GM18526 (cell line): ENCODE data around the gene ADAMTSL1.

Source experiments
- POLR2A ChIP-seq: IDR thresholded peaks from 3 replicates; pipeline ENCODE4 v1.6.1; 2011; ENCODE audit not compliant: insufficient read length; ENCODE audit errors: extremely low read depth

Gene ADAMTSL1

GRCh38 chr9:18485714-18486113, 11.8 kb downstream of the ADAMTSL1 start:
- no peak for TF ChIP-seq POLR2A

GRCh38 chr9:18487611-18488010, 13.7 kb downstream of the ADAMTSL1 start:
- TF ChIP-seq POLR2A = no peak

GRCh38 chr9:18488886-18489285, 14.9 kb downstream of the ADAMTSL1 start:
- no peak for TF ChIP-seq POLR2A

GRCh38 chr9:18489861-18490260, 15.9 kb downstream of the ADAMTSL1 start:
- no peak for TF ChIP-seq POLR2A

DNA sequence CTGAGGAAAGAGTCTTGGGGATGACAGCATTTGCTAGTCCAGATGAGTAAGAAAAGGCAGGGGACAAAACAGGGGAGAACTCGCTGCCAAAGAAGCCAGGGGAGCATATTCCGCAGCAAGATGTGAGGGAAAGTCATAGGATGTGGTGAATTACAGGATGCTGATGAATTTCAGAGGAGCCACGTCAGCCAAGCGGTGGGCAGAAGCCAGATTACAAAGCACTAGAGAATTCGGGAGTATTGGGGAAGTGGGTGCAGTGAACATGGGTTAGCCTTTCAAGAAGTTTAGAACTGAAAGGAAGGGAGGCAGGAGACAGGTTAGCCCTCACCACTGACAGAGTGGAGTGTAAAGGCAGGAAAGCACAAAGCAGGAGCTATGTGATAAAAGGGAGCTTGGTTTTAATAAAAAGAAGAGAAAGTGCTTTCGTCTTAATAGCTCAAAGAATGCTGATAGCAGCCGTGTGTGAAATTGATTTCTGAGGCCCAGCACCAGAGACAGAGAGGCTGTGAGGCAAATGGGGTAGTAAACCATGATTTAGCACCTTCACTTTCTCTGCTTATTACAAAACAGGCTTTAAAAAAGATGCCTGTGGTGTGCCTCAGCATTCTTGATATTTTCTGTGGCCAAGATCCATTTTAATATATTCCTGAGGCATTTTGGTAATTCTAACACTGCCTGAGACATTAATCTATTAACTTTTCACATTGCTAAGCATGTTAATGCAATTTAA, 16.9 kb downstream of the ADAMTSL1 start:
- TF ChIP-seq POLR2A = no peak

DNA sequence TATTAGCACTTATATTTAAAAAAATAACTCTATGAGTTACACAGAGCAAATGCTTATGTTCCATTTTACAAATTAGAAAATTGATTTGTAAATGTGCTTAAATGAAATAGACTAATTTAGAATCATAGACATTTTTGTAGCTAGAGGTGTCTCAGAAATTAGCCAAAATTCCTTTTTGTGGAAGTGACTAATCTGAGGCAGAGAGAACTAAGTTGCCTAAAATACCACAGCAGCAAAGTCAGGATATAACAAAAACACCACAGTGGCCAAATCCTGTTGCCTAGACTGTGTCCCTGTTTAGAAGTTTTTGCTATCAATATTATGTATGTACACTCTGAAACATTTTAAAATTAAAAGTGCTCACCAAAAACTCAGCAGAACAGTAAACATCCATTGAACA, 18.7 kb downstream of the ADAMTSL1 start:
- TF ChIP-seq POLR2A = no peak

DNA sequence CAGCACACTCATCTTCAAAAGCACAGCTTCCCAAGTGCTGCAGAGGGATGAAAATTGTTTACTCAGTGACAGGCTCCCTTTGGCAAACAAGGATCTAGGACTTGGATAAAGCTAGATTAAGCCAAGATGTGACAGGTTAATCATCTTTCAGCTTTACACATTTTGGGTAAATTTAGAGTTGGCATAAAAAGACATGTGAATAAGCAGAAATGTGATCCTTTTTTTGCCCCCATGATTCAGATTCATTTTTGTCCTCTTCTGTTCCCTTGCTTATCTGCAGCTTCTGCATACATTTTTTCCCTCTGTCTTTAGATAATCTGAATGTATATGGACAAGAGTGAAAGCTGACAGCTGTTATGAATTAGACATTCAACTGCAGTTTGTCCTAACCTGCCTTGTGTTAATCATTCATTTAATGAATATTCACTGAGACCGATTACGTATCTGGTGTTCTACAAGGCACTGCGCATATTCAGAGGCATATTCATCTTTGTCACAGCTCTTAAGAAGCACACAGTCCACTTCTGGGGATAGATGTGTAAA, 19.6 kb downstream of the ADAMTSL1 start:
- no peak for TF ChIP-seq POLR2A

GRCh38 chr9:18495065-18495464, 21.1 kb downstream of the ADAMTSL1 start:
- TF ChIP-seq POLR2A = no peak

GRCh38 chr9:18496256-18497000, 22.5 kb downstream of the ADAMTSL1 start:
- no peak for TF ChIP-seq POLR2A

DNA sequence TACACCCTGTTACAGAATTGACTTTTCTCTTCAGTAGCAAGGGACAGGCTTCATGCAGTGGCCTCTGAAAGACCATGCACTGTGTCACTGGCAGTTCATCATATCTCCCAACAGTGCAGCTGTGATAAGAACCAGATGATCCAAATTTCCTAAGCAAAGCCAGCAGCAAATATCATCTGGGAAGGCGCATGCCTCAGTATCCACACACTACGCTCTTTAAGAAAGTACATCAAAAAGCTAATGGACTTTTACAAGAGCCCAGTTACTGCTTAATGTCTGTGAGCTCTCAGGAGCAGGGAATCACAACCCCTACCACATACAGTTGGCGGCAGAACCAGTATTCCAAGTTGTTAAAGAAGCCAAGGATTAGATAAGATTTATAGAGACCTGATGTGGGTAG, 25.1 kb downstream of the ADAMTSL1 start:
- no peak for TF ChIP-seq POLR2A

DNA sequence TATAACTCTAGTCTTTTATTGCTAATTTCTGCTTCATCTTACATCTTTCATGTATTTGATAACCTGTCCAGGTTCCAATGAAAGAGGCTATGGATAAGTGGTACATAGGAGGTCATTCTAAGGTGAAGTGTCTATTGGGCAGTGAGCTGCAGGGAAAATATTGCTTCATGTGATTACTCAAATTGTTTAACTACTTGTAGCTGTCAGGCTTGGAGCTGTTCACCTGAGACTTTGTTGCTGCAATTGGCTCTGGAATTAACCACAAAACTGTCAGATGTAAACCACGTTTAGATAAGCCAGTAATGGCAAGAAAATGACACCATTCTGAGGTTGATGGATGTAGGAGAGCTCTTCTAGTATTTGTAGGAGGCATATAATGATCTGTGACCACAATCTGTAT, 26.0 kb downstream of the ADAMTSL1 start:
- TF ChIP-seq POLR2A = no peak

DNA sequence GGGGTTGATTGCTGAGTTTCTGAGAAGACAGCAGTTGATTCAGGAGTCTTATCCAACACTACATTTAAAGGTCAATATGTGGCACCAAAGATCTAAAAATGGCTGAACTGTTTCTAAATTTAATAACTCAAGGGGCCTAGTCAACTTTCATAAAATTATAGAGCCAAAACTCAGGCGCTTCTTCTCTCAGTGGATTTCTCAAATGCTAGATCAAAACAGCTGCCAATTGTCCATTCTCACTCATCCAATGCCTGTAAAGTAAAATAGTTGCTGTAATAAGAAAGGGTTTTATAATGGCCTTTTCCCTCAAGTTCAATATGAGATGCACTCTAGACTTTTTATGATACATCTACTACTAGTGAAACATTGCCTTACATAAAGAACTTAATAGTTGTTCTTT, 26.5 kb downstream of the ADAMTSL1 start:
- no peak for TF ChIP-seq POLR2A

- no peak for TF ChIP-seq POLR2A
These were observed 28.0 kb downstream of the ADAMTSL1 start for GRCh38 chr9:18501949-18502348.

- no peak for TF ChIP-seq POLR2A
These were observed 28.6 kb downstream of the ADAMTSL1 start for GRCh38 chr9:18502546-18502945.

DNA sequence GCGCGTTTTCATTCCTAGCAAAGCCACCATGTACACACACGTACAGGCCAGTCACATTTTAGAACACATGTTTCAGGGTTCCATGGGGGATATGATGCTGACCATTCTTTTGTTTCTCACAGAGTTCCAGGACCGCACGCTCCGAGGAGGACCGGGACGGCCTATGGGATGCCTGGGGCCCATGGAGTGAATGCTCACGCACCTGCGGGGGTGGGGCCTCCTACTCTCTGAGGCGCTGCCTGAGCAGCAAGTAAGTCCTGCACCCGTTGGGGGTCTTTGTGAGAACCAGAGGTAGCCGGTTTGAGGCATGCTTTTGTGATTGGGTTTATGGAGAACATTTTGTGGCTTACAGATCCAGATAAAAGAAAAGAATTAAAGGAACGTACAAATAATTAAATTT, 30.8 kb downstream of the ADAMTSL1 start:
- no peak for TF ChIP-seq POLR2A

- TF ChIP-seq POLR2A = no peak
These were observed 33.2 kb downstream of the ADAMTSL1 start for GRCh38 chr9:18507151-18507550.
